WERI-Rb-1 (cell line): ENCODE measurements around the gene ADGB.

ENCODE experiments used
- DNase-seq: peaks from one replicate; pipeline ENCODE4 v3.0.0-alpha.2; 2020
- H3K27ac ChIP-seq: fragments of 250-450 bp; sonication (Bioruptor Pico); 2 replicates; pipeline ENCODE4 v1.5.1; 2020; ENCODE audit warnings: mild to moderate bottlenecking, moderate library complexity
- H3K27me3 ChIP-seq: fragments of 250-450 bp; sonication (Bioruptor Pico); 2 replicates; pipeline ENCODE4 v1.5.1; 2021; ENCODE audit warnings: mild to moderate bottlenecking, low read depth, moderate library complexity; ENCODE audit not compliant: insufficient read depth, severe bottlenecking
- H3K36me3 ChIP-seq: fragments of 250-450 bp; sonication (Bioruptor Pico); 2 replicates; pipeline ENCODE4 v1.5.1; 2020; ENCODE audit warnings: mild to moderate bottlenecking, moderate library complexity
- H3K4me3 ChIP-seq: 2 replicates; pipeline ENCODE4 v1.5.1; 2011; ENCODE audit warnings: low read depth, mild to moderate bottlenecking, control low read depth, low read length
- H3K9me3 ChIP-seq: fragments of 250-450 bp; sonication (Bioruptor Pico); 2 replicates; pipeline ENCODE4 v1.5.1; 2021; ENCODE audit warnings: mild to moderate bottlenecking, moderate library complexity; ENCODE audit not compliant: severe bottlenecking
- CTCF ChIP-seq: IDR thresholded peaks from 2 replicates; pipeline ENCODE4 v1.5.1; 2011; ENCODE audit warnings: low read depth, mild to moderate bottlenecking, control low read depth, inconsistent platforms, low read length

ADGB gene

GRCh38 chr6:146666909-146667308, 68.1 kb downstream of the ADGB start:
- TF ChIP-seq CTCF = no peak
- H3K36me3 ChIP-seq = no peaks in the 10 kb centered on the region
- no peaks in the 10 kb centered on the region for H3K9me3 ChIP-seq
- no peak overlapping the region for H3K27ac ChIP-seq
- peaks cover 2% of the 10 kb centered on the region for H3K27me3 ChIP-seq
- no peak overlapping the region for H3K4me3 ChIP-seq
- no peak for DNase-seq

GRCh38 chr6:146670161-146670560, 71.4 kb downstream of the ADGB start:
- no peak for DNase-seq
- Histone ChIP-seq H3K9me3 (no peaks in the 10 kb centered on the region), H3K4me3 (no peak overlapping the region), H3K27me3 (peaks cover 2% of the 10 kb centered on the region), H3K36me3 (no peaks in the 10 kb centered on the region), H3K27ac (no peak overlapping the region)
- no peak for TF ChIP-seq CTCF

GRCh38 chr6:146673069-146673468, 74.3 kb downstream of the ADGB start:
- Histone ChIP-seq H3K9me3 (no peaks in the 10 kb centered on the region), H3K27me3 (peaks cover 2% of the 10 kb centered on the region), H3K4me3 (no peak overlapping the region), H3K36me3 (no peaks in the 10 kb centered on the region), H3K27ac (no peak overlapping the region)
- TF ChIP-seq CTCF = no peak
- DNase-seq = no peak

- H3K27me3 ChIP-seq = no peaks in the 10 kb centered on the region
- TF ChIP-seq CTCF = no peak
- no peak overlapping the region for H3K27ac ChIP-seq
- H3K4me3 ChIP-seq = no peak overlapping the region
- no peaks in the 10 kb centered on the region for H3K9me3 ChIP-seq
- no peak for DNase-seq
- no peaks in the 10 kb centered on the region for H3K36me3 ChIP-seq
Measured at GRCh38 chr6:146679386-146679785, 80.6 kb downstream of the ADGB start.

- TF ChIP-seq CTCF = no peak
- no peaks in the 10 kb centered on the region for H3K9me3 ChIP-seq
Measured at GRCh38 chr6:146682919-146683318, 84.1 kb downstream of the ADGB start.

GRCh38 chr6:146689806-146690205, 91.0 kb downstream of the ADGB start:
- Histone ChIP-seq H3K36me3 (no peaks in the 10 kb centered on the region), H3K27ac (no peak overlapping the region), H3K4me3 (no peak overlapping the region), H3K27me3 (no peaks in the 10 kb centered on the region), H3K9me3 (no peaks in the 10 kb centered on the region)
- no peak for TF ChIP-seq CTCF
- no peak for DNase-seq

More at GRCh38 chr6:146682919-146683318, 84.1 kb downstream of the ADGB start:
- no peak overlapping the region for H3K4me3 ChIP-seq
- H3K27me3 ChIP-seq = no peaks in the 10 kb centered on the region
- H3K36me3 ChIP-seq = no peaks in the 10 kb centered on the region
- DNase-seq = no peak
- no peak overlapping the region for H3K27ac ChIP-seq
